HG03520 (cell line): Measurements from ENCODE around the gene PLEKHG2.

Experiments used
- ATAC-seq: cut with Tn5 transposase; IDR thresholded peaks from one replicate; pipeline ENCODE4 v1.9.1; 2021; ENCODE audit warnings: mild to moderate bottlenecking, moderate library complexity; ENCODE audit not compliant: unreplicated experiment

Gene PLEKHG2

GRCh38 chr19:39415111-39416046 is 2.9 kb downstream of the PLEKHG2 start:
- ATAC-seq, result no peak

DNA sequence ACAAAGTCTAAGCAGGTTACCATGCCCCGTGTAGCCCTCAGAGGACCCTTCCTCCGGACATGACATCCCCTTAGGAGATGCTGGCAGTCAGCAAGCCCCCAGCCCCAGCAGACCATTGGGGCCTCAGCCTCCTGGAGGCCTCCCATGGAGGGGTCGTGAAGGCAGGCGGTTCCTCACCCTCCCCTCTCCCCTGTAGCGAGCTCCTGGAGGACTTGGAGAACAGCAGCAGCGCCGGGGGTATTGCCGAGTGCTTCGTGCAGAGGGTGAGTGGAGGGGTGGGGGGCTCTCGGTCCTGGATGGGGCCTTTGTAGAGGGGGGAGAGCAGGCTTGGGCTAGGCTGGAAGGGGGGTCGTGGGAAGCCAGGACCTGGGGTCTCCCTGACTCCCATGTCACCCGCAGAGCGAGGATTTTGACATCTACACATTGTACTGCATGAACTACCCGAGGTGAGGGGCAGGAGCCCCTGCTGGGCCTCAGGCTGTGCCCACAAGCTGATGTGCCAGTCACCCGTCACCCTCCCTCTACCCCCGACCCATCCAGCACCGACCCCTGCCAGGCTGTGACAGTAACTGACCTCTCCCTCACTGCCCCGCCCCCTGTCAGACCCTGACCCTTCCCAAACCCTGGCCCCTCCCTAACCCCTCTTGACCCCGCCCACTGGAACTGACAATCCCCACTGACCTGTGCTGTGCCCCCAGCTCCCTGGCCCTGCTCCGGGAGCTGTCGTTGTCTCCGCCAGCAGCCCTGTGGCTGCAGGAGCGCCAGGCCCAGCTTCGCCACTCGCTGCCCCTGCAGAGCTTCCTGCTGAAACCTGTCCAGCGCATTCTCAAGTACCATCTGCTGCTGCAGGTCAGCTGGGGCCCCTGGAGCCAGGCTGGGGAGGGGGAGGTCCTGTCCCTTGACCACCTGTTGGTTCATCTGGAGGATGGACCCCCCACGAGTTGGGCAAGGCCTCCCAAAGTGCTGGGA is 4.0 kb downstream of the PLEKHG2 start:
- no peak for ATAC-seq

GRCh38 chr19:39417463-39418181 is 5.2 kb downstream of the PLEKHG2 start:
- no peak for ATAC-seq

DNA sequence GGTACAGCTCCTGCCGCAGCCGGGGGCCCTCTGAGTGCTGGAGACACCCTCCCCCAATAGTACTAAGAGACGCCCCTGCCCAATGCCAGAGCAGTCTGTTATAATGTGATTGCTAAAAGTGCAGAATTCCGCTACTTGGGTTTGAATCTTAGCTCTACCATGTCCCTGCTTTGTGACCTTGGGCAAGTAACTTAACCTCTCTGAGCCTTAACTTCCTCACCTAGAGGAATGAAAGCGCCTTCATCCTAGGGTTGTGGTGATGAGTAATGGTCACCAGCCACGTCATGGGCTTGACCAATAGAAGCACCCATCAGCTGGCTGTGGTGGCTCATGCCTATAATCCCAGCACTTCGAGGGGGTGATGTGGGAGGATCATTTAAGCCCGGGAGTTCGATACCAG is 6.5 kb downstream of the PLEKHG2 start:
- ATAC-seq, result no peak

DNA sequence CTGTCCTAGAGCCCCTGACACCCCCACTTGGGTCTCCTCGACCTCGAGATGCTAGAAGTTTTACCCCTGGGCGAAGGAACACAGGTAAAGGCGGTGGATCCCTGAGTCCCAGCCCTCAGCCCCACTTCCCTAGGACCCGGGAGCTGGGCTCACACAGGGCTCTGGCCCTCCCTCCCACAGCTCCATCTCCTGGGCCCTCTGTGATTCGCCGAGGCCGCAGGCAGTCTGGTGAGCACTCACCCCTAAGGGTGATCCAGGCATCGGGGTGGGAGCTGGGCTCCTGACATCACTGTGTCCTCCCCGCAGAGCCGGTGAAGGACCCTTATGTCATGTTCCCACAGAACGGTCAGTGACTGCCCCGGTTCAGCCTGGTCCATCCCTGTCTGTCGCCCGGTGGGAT is 8.3 kb downstream of the PLEKHG2 start:
- ATAC-seq, result no peak

DNA sequence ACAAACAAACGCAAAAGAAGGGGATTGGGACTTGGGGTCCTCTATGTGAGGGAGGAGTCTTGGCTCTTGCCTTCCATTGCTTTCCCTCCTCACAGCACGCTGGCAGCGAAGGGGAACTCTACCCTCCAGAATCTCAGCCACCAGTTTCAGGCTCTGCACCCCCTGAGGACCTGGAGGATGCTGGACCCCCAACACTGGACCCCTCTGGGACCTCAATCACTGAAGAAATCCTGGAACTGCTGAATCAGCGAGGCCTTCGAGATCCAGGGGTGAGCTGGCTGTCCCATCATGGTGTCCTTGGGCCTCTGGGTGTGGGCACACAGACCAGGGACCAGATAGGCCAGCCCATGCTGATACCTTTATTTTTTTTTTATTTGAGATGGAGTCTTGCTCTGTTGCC is 9.6 kb downstream of the PLEKHG2 start:
- ATAC-seq, result no peak

- ATAC-seq, result no peak
Observed at GRCh38 chr19:39423258-39424086, 11.0 kb downstream of the PLEKHG2 start.

DNA sequence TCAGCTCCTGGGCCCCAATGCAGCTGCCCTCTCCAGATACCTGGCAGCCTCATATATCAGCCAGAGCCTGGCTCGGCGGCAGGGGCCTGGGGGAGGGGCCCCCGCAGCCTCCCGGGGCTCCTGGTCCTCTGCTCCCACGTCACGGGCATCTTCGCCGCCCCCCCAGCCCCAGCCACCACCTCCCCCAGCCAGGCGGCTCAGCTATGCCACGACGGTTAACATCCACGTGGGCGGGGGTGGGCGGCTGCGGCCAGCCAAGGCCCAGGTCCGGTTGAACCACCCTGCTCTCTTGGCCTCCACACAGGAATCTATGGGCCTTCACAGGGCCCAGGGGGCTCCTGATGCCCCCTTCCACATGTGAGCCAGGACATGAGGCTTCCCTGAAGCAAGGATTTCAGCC is 12.5 kb downstream of the PLEKHG2 start:
- no peak for ATAC-seq

GRCh38 chr19:39425744-39426143 is 13.3 kb downstream of the PLEKHG2 start:
- ATAC-seq, result no peak

GRCh38 chr19:39426170-39426569 is 13.7 kb downstream of the PLEKHG2 start:
- no peak for ATAC-seq

- no peak for ATAC-seq
Observed at GRCh38 chr19:39427707-39428106, 15.2 kb downstream of the PLEKHG2 start.

DNA sequence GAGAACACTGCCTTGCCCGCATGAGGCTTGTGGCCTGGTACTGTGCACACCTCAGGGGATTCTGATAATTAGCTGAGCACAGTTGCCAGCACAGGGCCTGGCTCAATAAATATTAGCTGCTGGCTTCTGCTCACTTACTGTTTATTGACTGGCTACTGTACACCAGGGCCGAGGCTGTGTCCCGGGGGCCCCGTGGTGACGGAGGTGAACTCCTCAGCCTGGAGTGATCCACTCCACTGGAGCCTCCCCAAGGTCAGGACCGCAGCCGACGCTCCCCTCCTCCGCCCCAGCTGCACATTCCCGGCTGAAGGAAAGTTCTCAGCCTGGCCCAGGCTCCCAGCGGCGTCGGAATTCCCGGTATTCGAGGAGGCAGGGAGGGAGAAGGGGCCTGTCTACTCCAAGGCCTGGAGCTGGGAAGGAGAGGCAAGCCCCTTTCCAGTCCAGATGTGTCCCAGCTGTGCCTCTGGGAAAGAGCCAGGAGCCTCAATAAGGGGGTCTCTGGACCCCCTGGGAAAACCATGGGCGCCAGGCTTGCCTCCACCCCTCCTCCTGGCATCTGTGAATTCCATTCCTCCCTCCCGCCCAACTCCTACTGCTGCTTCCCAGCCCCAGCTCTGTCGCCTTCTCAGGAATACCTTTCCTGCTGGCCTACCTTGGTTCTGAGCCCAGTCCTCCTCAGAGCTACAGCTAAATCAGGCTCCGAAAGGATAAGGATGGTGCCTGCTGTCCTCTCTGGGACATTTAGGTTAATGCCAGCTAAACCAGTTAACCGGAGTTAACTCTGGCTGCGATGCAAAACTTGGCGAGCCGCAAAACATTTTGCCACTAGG is 16.0 kb downstream of the PLEKHG2 start:
- ATAC-seq, result no peak

GRCh38 chr19:39430675-39431593 is 18.5 kb downstream of the PLEKHG2 start:
- ATAC-seq, result peak; percentile 34

- no peak for ATAC-seq
Observed at GRCh38 chr19:39432677-39433025, 20.2 kb downstream of the PLEKHG2 start.

DNA sequence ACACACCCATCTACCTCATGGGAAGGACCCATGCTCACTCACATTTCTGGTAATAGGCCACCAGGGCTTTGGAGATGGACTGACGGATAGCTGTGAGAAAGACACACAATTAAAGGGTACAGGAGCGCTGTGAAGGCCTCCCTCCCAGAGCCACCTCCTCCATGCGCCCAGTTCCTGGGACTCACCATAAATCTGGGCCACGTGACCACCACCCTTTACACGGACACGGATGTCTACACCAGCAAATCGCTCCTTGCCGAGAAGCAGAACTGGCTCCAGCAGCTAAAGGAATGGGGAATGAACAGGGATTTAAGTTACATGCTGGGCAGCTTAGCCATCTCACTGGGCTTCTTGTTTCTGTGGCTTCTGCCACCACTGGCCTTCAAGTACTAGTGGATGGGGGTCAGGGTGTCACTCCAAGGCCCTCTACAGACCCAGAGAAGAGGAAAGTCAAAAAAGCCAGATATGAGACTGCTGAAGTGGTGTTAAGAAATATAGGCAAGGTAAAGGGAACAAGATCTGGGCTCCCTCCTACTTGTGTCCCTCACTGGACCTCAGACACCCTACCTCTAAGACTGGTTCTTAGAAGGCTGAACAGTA is 21.1 kb downstream of the PLEKHG2 start:
- no peak for ATAC-seq

GRCh38 chr19:39434123-39435076 is 21.9 kb downstream of the PLEKHG2 start:
- ATAC-seq, result no peak
